Lung (tissue), 12 donors: ENCODE data around the gene ERBB3. TPM values are rescaled to one million over a fixed set of nuclear protein-coding genes. Genes with fewer than 3 reads are reported as not detected.

Experiments used
- ATAC-seq: fragments of 200-7000 bp; cut with Tn5 transposase; one replicate; pipeline ENCODE4 v1.9.1; 2020; ENCODE audit warnings: moderate number of reproducible peaks; ENCODE audit not compliant: insufficient read depth, low FRiP score
- DNase-seq, 3 donors: peaks; one replicate each; pipeline ENCODE4 v3.0.0-alpha.2; 2013 to 2017
- H3K27ac ChIP-seq, 2 donors: one replicate each; pipeline ENCODE4 v1.5.1; 2013; ENCODE audit warnings: mild to moderate bottlenecking in 2 of 2, moderate library complexity in 2 of 2, control low read depth in 1 of 2, inconsistent platforms in 1 of 2, low read depth in 1 of 2, low read length in 1 of 2
- H3K27me3 ChIP-seq, 3 donors: one replicate each; pipeline ENCODE4 v1.5.1; 2013; ENCODE audit warnings: low read length in 2 of 3; ENCODE audit not compliant: control insufficient read depth in 3 of 3, insufficient read depth in 3 of 3
- H3K36me3 ChIP-seq, 4 donors: one replicate each; pipeline ENCODE4 v1.5.1; 2013; ENCODE audit warnings: low read length in 4 of 4, mild to moderate bottlenecking in 1 of 4, moderate library complexity in 1 of 4; ENCODE audit not compliant: control insufficient read depth in 4 of 4, insufficient read depth in 4 of 4
- H3K4me1 ChIP-seq, 5 donors: one replicate each; pipeline ENCODE4 v1.5.1; 2013; ENCODE audit warnings: low read length in 5 of 5, mild to moderate bottlenecking in 2 of 5, moderate library complexity in 1 of 5; ENCODE audit not compliant: control insufficient read depth in 5 of 5, insufficient read depth in 5 of 5
- H3K4me3 ChIP-seq: one replicate; pipeline ENCODE4 v1.5.1; 2013; ENCODE audit warnings: mild to moderate bottlenecking, control low read depth, moderate library complexity
- H3K9ac ChIP-seq, 2 donors: one replicate each; pipeline ENCODE4 v1.5.1; 2013; ENCODE audit warnings: low read length in 2 of 2, control low read depth in 1 of 2; ENCODE audit not compliant: insufficient read depth in 1 of 2
- H3K9me3 ChIP-seq, 4 donors: one replicate each; pipeline ENCODE4 v1.5.1; 2013; ENCODE audit warnings: low read length in 3 of 4, mild to moderate bottlenecking in 1 of 4, moderate library complexity in 1 of 4; ENCODE audit not compliant: control insufficient read depth in 4 of 4, insufficient read depth in 3 of 4
- CTCF ChIP-seq: IDR thresholded peaks from 2 replicates; pipeline ENCODE4 v1.5.1; 2012; ENCODE audit warnings: mild to moderate bottlenecking; ENCODE audit errors: control extremely low read depth, extremely low read depth
- WGBS, 2 donors: extraction: QIAGEN DNeasy Blood & Tissue Kit; methylation state at CpG; one replicate each; pipeline ENCODE4 v1.1.7; 2013; 5-methylcytosine and 5-hydroxymethylcytosine counted together
- polyA plus RNA-seq, 2 donors: library from polyadenylated mRNA; stranded (reverse); fragments of 200-250 nt; gene quantifications; one replicate each; pipeline ENCODE4 v1.2.1, GENCODE V29; 2013
- total RNA-seq, 2 donors: library from RNA; depleted of rRNA in 1 of 2; stranded (reverse); fragments of >200 nt in 1 of 2; gene quantifications; one replicate each; pipeline ENCODE4 v1.2.1, GENCODE V29; 2014 to 2021
- donor health status: control.
- donor health status: control.
- donor health status: Bipolar disorder and iron deficiency.
- donor health status: healthy.
- donor health status: DM: yes; HTN: yes; CAD: no.

ERBB3 gene
- total and polyA plus RNA-seq, 4 donors: 31.4 to 191 (median 60.1) TPM

- no peaks in the 10 kb centered on the region for H3K9me3 ChIP-seq
- peak within 1 kb of the TSS; percentile 87 to 90 for H3K27ac ChIP-seq
- TF ChIP-seq CTCF: no peak
- 0 to 1% methylated on average over 60 of the region's 60 CpGs for WGBS, 2 donors
- peak within 1 kb of the TSS; percentile 80 to 89 for H3K9ac ChIP-seq
- peak within 1 kb of the TSS; percentile 72 for H3K4me3 ChIP-seq
- DNase-seq (peak; percentile 99), ATAC-seq (peak; percentile 97)
- peaks cover 8 to 27% (median 11%) of the 10 kb centered on the region in 4 donors for H3K36me3 ChIP-seq
- H3K27me3 ChIP-seq: no peaks in the 10 kb centered on the region
- peaks cover 0 to 18% (median 3%) of the 10 kb centered on the region in 5 donors for H3K4me1 ChIP-seq
Measured at GRCh38 chr12:56104109-56104814, 24.3 kb downstream of the ERBB3 start, which contains the start of gene PA2G4. Gene PA2G4 (plus strand): TSS chr12:56104559. CDS start chr12:56104738, 179 bp downstream.

GRCh38 chr12:56104815-56105608, 25.0 kb downstream of the ERBB3 start:
- Histone ChIP-seq H3K27ac (peak overlapping the region; percentile 78 to 90), H3K9me3 (no peaks in the 10 kb centered on the region), H3K4me1 (peaks cover 0 to 18% (median 3%) of the 10 kb centered on the region in 5 donors), H3K4me3 (peak overlapping the region; percentile 72), H3K36me3 (peaks cover 10 to 32% (median 17%) of the 10 kb centered on the region in 4 donors), H3K27me3 (no peaks in the 10 kb centered on the region), H3K9ac (peak overlapping the region; percentile 80 to 89)
- no peak for TF ChIP-seq CTCF
- DNase-seq (no peak), ATAC-seq (peak; percentile 4)
- WGBS, 2 donors: 1 to 2% methylated on average over 40 of the region's 40 CpGs

- no peak for DNase-seq
- Histone ChIP-seq H3K27ac (peak overlapping the region in 1 of 2 donors; percentile 90), H3K36me3 (peaks cover 13 to 36% (median 21%) of the 10 kb centered on the region in 4 donors), H3K4me3 (peak overlapping the region; percentile 72), H3K4me1 (peaks cover 0 to 18% (median 3%) of the 10 kb centered on the region in 5 donors), H3K9me3 (peaks cover 0 to under 1% (median 0%) of the 10 kb centered on the region in 4 donors), H3K27me3 (no peaks in the 10 kb centered on the region), H3K9ac (peak overlapping the region; percentile 80 to 89)
- WGBS, 2 donors: 27 to 35% methylated on average over 2 of the region's 2 CpGs
- no peak for ATAC-seq
- no peak for TF ChIP-seq CTCF
Measured at GRCh38 chr12:56105609-56105902, 25.6 kb downstream of the ERBB3 start.
